GM12873 (cell line): ENCODE measurements around the gene UCMA.

ENCODE experiments used
- TF ChIP-seq, protein P1 (sequence below): IDR thresholded peaks from 2 replicates; pipeline ENCODE4 v1.5.1; 2012; ENCODE audit warnings: low read depth, mild to moderate bottlenecking, moderate library complexity, low read length, control low read depth; ENCODE audit not compliant: insufficient read depth; ENCODE audit errors: missing control alignments

UCMA gene

GRCh38 chr10:13263591-13263990 is 29.4 kb upstream of the UCMA start:
- TF ChIP-seq, protein P1, sequence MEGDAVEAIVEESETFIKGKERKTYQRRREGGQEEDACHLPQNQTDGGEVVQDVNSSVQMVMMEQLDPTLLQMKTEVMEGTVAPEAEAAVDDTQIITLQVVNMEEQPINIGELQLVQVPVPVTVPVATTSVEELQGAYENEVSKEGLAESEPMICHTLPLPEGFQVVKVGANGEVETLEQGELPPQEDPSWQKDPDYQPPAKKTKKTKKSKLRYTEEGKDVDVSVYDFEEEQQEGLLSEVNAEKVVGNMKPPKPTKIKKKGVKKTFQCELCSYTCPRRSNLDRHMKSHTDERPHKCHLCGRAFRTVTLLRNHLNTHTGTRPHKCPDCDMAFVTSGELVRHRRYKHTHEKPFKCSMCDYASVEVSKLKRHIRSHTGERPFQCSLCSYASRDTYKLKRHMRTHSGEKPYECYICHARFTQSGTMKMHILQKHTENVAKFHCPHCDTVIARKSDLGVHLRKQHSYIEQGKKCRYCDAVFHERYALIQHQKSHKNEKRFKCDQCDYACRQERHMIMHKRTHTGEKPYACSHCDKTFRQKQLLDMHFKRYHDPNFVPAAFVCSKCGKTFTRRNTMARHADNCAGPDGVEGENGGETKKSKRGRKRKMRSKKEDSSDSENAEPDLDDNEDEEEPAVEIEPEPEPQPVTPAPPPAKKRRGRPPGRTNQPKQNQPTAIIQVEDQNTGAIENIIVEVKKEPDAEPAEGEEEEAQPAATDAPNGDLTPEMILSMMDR: no peak

- TF ChIP-seq, protein P1: no peak
These were observed 28.3 kb upstream of the UCMA start for GRCh38 chr10:13262433-13262832.

GRCh38 chr10:13257621-13258140 is 23.5 kb upstream of the UCMA start:
- TF ChIP-seq, protein P1: no peak

GRCh38 chr10:13256627-13257026 is 22.5 kb upstream of the UCMA start:
- TF ChIP-seq, protein P1: no peak

DNA sequence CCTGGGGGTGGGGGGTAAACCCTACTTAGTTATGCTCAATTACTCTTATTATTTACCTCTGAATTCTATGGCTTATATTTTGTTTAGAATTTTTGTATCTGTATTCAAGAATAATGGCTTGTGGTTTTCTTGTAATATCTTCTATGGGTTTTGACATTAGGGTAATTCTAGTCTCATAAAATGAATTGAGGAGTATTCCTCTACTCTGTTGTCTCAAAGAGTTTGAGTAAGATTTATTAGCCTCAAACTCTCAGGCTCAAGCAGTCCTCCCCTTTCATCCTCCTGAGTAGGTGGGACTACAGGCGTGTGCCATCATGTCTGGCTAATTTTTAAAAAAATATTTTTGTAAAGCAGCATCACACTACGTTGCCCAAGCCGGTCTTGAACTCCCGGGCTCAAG is 19.6 kb upstream of the UCMA start:
- TF ChIP-seq, protein P1: no peak

DNA sequence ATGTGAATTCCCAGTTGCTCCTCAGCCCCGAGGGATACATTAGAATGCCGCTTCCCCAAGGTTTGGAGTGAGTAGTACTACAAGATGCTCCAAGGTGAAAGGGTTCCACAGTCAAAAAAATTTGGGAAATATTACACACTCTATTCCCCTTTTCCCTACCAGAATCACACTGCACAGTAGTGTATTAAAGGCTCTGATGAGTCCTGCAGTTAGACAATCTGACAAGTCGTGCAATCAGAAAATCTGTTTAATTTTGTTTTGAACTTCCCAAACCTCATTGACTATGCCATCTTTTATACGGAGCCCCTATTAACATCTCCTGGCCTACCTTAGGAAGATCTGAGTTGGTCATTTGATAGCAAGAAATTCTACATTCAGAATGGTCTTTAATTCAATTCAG is 13.6 kb upstream of the UCMA start:
- TF ChIP-seq, protein P1: no peak

DNA sequence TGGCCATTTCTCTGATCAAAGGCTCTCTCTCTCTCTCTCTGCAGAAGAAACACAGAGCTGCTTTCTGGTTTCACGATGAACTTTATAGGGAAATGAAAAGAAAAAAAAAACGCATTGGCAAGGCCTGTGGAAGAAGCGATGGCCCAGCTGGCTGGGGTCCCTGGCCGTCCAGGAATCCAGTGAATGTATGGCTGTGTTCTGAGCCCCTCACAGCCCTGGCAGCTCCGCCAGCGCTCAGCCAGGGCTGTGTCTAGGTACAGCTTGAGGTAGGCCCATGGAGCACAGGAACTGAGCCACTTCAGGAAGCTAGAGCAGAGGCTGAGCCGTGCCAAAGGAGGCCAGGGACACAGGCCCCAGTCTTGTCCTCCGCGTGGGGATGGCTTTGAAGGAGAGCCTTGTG is 13.1 kb upstream of the UCMA start:
- TF ChIP-seq, protein P1: no peak
